ENCODE measurements around the gene MYOC.

DNA sequence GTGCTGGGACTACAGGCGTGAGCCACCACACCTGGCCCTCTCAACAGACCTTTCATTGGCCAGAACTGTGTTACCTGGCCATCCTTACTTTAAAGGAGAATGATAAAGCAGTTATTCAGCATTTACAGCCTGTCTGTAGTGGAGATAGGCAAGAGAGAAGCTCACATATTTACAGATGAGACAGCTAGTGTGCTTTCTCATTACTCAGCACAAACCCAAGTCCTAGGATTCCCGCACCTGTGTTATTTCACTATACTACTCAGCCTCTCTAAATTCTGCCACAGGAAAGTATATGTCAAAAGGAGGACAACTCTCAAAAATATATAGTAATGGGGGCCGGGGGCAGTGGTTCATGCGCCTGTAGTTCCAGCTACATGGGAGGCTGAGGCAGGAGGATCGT is 15.9 kb upstream of the MYOC start:
- TF ChIP-seq, protein P1, sequence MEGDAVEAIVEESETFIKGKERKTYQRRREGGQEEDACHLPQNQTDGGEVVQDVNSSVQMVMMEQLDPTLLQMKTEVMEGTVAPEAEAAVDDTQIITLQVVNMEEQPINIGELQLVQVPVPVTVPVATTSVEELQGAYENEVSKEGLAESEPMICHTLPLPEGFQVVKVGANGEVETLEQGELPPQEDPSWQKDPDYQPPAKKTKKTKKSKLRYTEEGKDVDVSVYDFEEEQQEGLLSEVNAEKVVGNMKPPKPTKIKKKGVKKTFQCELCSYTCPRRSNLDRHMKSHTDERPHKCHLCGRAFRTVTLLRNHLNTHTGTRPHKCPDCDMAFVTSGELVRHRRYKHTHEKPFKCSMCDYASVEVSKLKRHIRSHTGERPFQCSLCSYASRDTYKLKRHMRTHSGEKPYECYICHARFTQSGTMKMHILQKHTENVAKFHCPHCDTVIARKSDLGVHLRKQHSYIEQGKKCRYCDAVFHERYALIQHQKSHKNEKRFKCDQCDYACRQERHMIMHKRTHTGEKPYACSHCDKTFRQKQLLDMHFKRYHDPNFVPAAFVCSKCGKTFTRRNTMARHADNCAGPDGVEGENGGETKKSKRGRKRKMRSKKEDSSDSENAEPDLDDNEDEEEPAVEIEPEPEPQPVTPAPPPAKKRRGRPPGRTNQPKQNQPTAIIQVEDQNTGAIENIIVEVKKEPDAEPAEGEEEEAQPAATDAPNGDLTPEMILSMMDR (IDR thresholded peaks at IDR 0.05): no peak
- TF ChIP-seq POLR2AphosphoS5 (IDR thresholded peaks at IDR 0.05; ENCODE audit: low read depth, low read length) (no peak), SIN3A (IDR thresholded peaks at IDR 0.05; ENCODE audit: borderline replicate concordance, insufficient read depth, low read depth, low read length) (no peak), TCF7L2 (IDR thresholded peaks at IDR 0.05; ENCODE audit: low read depth, low read length) (no peak)
- TF ChIP-seq, protein P2, sequence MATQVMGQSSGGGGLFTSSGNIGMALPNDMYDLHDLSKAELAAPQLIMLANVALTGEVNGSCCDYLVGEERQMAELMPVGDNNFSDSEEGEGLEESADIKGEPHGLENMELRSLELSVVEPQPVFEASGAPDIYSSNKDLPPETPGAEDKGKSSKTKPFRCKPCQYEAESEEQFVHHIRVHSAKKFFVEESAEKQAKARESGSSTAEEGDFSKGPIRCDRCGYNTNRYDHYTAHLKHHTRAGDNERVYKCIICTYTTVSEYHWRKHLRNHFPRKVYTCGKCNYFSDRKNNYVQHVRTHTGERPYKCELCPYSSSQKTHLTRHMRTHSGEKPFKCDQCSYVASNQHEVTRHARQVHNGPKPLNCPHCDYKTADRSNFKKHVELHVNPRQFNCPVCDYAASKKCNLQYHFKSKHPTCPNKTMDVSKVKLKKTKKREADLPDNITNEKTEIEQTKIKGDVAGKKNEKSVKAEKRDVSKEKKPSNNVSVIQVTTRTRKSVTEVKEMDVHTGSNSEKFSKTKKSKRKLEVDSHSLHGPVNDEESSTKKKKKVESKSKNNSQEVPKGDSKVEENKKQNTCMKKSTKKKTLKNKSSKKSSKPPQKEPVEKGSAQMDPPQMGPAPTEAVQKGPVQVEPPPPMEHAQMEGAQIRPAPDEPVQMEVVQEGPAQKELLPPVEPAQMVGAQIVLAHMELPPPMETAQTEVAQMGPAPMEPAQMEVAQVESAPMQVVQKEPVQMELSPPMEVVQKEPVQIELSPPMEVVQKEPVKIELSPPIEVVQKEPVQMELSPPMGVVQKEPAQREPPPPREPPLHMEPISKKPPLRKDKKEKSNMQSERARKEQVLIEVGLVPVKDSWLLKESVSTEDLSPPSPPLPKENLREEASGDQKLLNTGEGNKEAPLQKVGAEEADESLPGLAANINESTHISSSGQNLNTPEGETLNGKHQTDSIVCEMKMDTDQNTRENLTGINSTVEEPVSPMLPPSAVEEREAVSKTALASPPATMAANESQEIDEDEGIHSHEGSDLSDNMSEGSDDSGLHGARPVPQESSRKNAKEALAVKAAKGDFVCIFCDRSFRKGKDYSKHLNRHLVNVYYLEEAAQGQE (IDR thresholded peaks at IDR 0.05; ENCODE audit: insufficient read depth in 1 of 2, low read depth in 2 of 2, low read length in 1 of 2): no peak
